ENCODE data around the gene DEUP1. TPM values are rescaled to one million over a fixed set of nuclear protein-coding genes. Genes with fewer than 3 reads are reported as not detected.

DEUP1 gene
- polyA plus RNA-seq, 3 donors = not detected

GRCh38 chr11:93403930-93404329 is 73.4 kb downstream of the DEUP1 start:
- Histone ChIP-seq H3K4me1 (ENCODE audit: control insufficient read depth in 1 of 2, insufficient read depth in 2 of 2, low read length in 2 of 2) (no peaks in the 10 kb centered on the region), H3K4me2 (replicated peaks; ENCODE audit: extremely low read depth, low read length, poor library complexity, severe bottlenecking) (no peak overlapping the region), H3K9ac (ENCODE audit: insufficient read depth, low read length, poor library complexity, severe bottlenecking) (no peak overlapping the region), H3K79me2 (ENCODE audit: insufficient read depth, low read length) (no peaks in the 10 kb centered on the region), H3K36me3 (replicated peaks in 1 of 2; ENCODE audit: control insufficient read depth in 1 of 2, insufficient read depth in 2 of 2, low read length in 2 of 2) (no peaks in the 10 kb centered on the region), H3K4me3 (replicated peaks in 1 of 3; ENCODE audit: low read depth in 2 of 3, low read length in 3 of 3) (no peak overlapping the region), H4K20me1 (ENCODE audit: insufficient read depth, low read length) (no peaks in the 10 kb centered on the region), H2AFZ (ENCODE audit: insufficient read depth, low read depth, low read length, poor library complexity, severe bottlenecking) (no peak overlapping the region), H3K27me3 (ENCODE audit: control insufficient read depth in 2 of 2, insufficient read depth in 2 of 2, low read length in 2 of 2) (no peaks in the 10 kb centered on the region), H3K9me3 (replicated peaks in 1 of 2; ENCODE audit: control insufficient read depth in 1 of 2, insufficient read depth in 1 of 2, low read length in 2 of 2) (no peaks in the 10 kb centered on the region), H3K27ac (ENCODE audit: low read depth in 1 of 2, low read length in 2 of 2) (no peak overlapping the region)
- Mint-ChIP-seq H3K4me1 (no peaks in the 10 kb centered on the region), H3K27me3 (ENCODE audit: low read depth in 3 of 3) (peaks cover 0 to 2% (median 1%) of the 10 kb centered on the region in 3 donors), H3K4me3 (no peak overlapping the region), H3K9me3 (peaks cover 0 to 7% (median 0%) of the 10 kb centered on the region in 7 donors), H3K27ac (no peak overlapping the region), H3K36me3 (no peaks in the 10 kb centered on the region)
- no peak for DNase-seq
- WGBS (ENCODE audit: insufficient coverage) = no CpG with 5 or more reads among the region's 3 CpGs
- no peak for TF ChIP-seq CTCF (IDR thresholded peaks at IDR 0.05)
- intact Hi-C loops (cut with micrococcal nuclease) = loop anchor here in 1 of 2 donors (10.0 kb wide), 1 partner anchor 141 kb away; the partner anchor contains the start of gene SMCO4

- H3K4me3 Mint-ChIP-seq = no peak overlapping the region
- Histone ChIP-seq H3K79me2 (ENCODE audit: insufficient read depth, low read length) (no peaks in the 10 kb centered on the region), H2AFZ (ENCODE audit: insufficient read depth, low read depth, low read length, poor library complexity, severe bottlenecking) (no peak overlapping the region), H3K4me3 (replicated peaks in 1 of 3; ENCODE audit: low read depth in 2 of 3, low read length in 3 of 3) (no peak overlapping the region), H3K9ac (ENCODE audit: insufficient read depth, low read length, poor library complexity, severe bottlenecking) (no peak overlapping the region), H3K36me3 (replicated peaks in 1 of 2; ENCODE audit: control insufficient read depth in 1 of 2, insufficient read depth in 2 of 2, low read length in 2 of 2) (no peaks in the 10 kb centered on the region), H3K4me1 (ENCODE audit: control insufficient read depth in 1 of 2, insufficient read depth in 2 of 2, low read length in 2 of 2) (no peaks in the 10 kb centered on the region), H4K20me1 (ENCODE audit: insufficient read depth, low read length) (no peaks in the 10 kb centered on the region), H3K4me2 (replicated peaks; ENCODE audit: extremely low read depth, low read length, poor library complexity, severe bottlenecking) (no peak overlapping the region), H3K27ac (ENCODE audit: low read depth in 1 of 2, low read length in 2 of 2) (no peak overlapping the region), H3K9me3 (replicated peaks in 1 of 2; ENCODE audit: control insufficient read depth in 1 of 2, insufficient read depth in 1 of 2, low read length in 2 of 2) (no peaks in the 10 kb centered on the region), H3K27me3 (ENCODE audit: control insufficient read depth in 2 of 2, insufficient read depth in 2 of 2, low read length in 2 of 2) (no peaks in the 10 kb centered on the region)
- peak; percentile 15 to 27 (median 23) for DNase-seq
- no CpG with 5 or more reads among the region's 2 CpGs for WGBS (ENCODE audit: insufficient coverage)
- H3K4me1 Mint-ChIP-seq = no peaks in the 10 kb centered on the region
- no peak overlapping the region for H3K27ac Mint-ChIP-seq
- H3K36me3 Mint-ChIP-seq = no peaks in the 10 kb centered on the region
- intact Hi-C loops (cut with micrococcal nuclease) = loop anchor here in 1 of 2 donors (10.0 kb wide), 1 partner anchor 137 kb away; the partner anchor contains the start of gene SMCO4
- no peaks in the 10 kb centered on the region for H3K9me3 Mint-ChIP-seq
- H3K27me3 Mint-ChIP-seq (ENCODE audit: low read depth in 3 of 3) = peaks cover 0 to 3% (median 0%) of the 10 kb centered on the region in 3 donors
- no peak for TF ChIP-seq CTCF (IDR thresholded peaks at IDR 0.05)
Observed at GRCh38 chr11:93407777-93408401, 77.3 kb downstream of the DEUP1 start.
